PC-9 (cell line): ENCODE results near the gene PLA2G1B. TPM values are rescaled to one million over a fixed set of nuclear protein-coding genes. Genes with fewer than 3 reads are reported as not detected.
A peak's percentile ranks its signal among the peaks of the same experiment; 100 is the strongest.

Experiments
- BruUV-seq: library from RNA; stranded (reverse); fragments of 400-500 nt; replicated peaks from 2 replicates; lab custom pipeline; 2021; lab: Mats Ljungman, UMichigan
- CTCF ChIA-PET: fragments of 300-600 bp; sonication (Branson Sonifier 250); formaldehyde crosslinking; loops from one replicate; lab custom pipeline; 2022; ENCODE audit warnings: antibody characterized with exemption; lab: Charles Lee
- POLR2A ChIA-PET: fragments of 300-600 bp; sonication (Branson Sonifier 250); formaldehyde crosslinking; loops from one replicate; lab custom pipeline; 2022; ENCODE audit warnings: antibody characterized with exemption; ENCODE audit not compliant: unreplicated experiment; lab: Charles Lee
- DNase-seq, 2 experiments: peaks; one replicate each; pipeline versions ENCODE4 v3.0.0 to v3.0.0-alpha.2; 2015 to 2022; ENCODE audit warnings: mixed read lengths in 1 of 2
- H2AFZ ChIP-seq: fragments of 200-600 bp; sonication (generic); 2 replicates; pipeline ENCODE4 v1.8.1; 2017; ENCODE audit warnings: antibody characterized with exemption
- H3F3A ChIP-seq: fragments of 200-600 bp; sonication (generic); 2 replicates; pipeline ENCODE4 v1.8.1; 2017; ENCODE audit warnings: antibody characterized with exemption, mild to moderate bottlenecking, low read depth; ENCODE audit not compliant: insufficient read depth
- H3K27ac ChIP-seq: fragments of 200-600 bp; sonication (generic); 2 replicates; pipeline ENCODE4 v1.6.1; 2016; ENCODE audit warnings: mixed run types
- H3K27me3 ChIP-seq: fragments of 200-600 bp; sonication (generic); 2 replicates; pipeline ENCODE4 v1.6.1; 2016; ENCODE audit warnings: low read depth, mixed run types; ENCODE audit not compliant: insufficient read depth
- H3K36me3 ChIP-seq: fragments of 200-600 bp; sonication (generic); 2 replicates; pipeline ENCODE4 v1.6.1; 2016; ENCODE audit warnings: low read depth, mixed run types
- H3K4me1 ChIP-seq: fragments of 200-600 bp; sonication (generic); replicated peaks from 2 replicates; pipeline ENCODE4 v1.6.1; 2016; ENCODE audit warnings: mixed run types; ENCODE audit not compliant: insufficient read depth
- H3K4me2 ChIP-seq: fragments of 200-600 bp; sonication (generic); 2 replicates; pipeline ENCODE4 v1.6.1; 2017; ENCODE audit warnings: mixed run types
- H3K4me3 ChIP-seq: fragments of 200-600 bp; sonication (generic); 2 replicates; pipeline ENCODE4 v1.6.1; 2016; ENCODE audit warnings: mixed run types
- H3K79me2 ChIP-seq: fragments of 200-600 bp; sonication (generic); 2 replicates; pipeline ENCODE4 v1.6.1; 2017; ENCODE audit warnings: low read depth, mixed run types
- H3K9me2 ChIP-seq: fragments of 200-600 bp; sonication (generic); 2 replicates; pipeline ENCODE4 v1.8.1; 2017; ENCODE audit warnings: mild to moderate bottlenecking; ENCODE audit not compliant: insufficient read depth
- H3K9me3 ChIP-seq: fragments of 200-600 bp; sonication (generic); 2 replicates; pipeline ENCODE4 v1.8.1; 2016; ENCODE audit warnings: low read depth; ENCODE audit not compliant: insufficient read depth
- H4K20me1 ChIP-seq: fragments of 200-600 bp; sonication (generic); 2 replicates; pipeline ENCODE4 v1.8.1; 2017; ENCODE audit not compliant: insufficient read depth
- CTCF ChIP-seq: fragments of 200-600 bp; sonication (generic); conservative IDR thresholded peaks from 2 replicates; pipeline ENCODE4 v1.6.1; 2017; ENCODE audit warnings: mixed run types, antibody characterized with exemption, mild to moderate bottlenecking, moderate library complexity
- EZH2 ChIP-seq: fragments of 200-600 bp; sonication (generic); IDR thresholded peaks from 2 replicates; pipeline ENCODE4 v1.8.0; 2017; ENCODE audit warnings: antibody characterized with exemption, low read depth
- intact Hi-C: fragments of 100-400 bp; cut with micrococcal nuclease; formaldehyde crosslinking; loops from one replicate; pipeline ENCODE4 v1.10.0; 2022; ENCODE audit not compliant: unreplicated experiment
- total RNA-seq: library from RNA; stranded (reverse); gene quantifications from 2 replicates; pipeline ENCODE4 v1.2.3, GENCODE V29; 2021

Gene PLA2G1B
- total RNA-seq, 1 experiment from 2014 or later = not detected

GRCh38 chr12:120292661-120293531 is 34.7 kb downstream of the PLA2G1B start, which contains the start of gene RNU4-1:
TSS of gene RNU4-1 (minus strand) at chr12:120293237.
- BruUV-seq = no TSS peak
- Histone ChIP-seq H4K20me1 (no peaks in the 10 kb centered on the region), H3K9me2 (no peaks in the 10 kb centered on the region), H3K36me3 (no peaks in the 10 kb centered on the region), H3K9me3 (no peaks in the 10 kb centered on the region), H2AFZ (peak within 1 kb of the TSS; percentile 77), H3K4me1 (peaks cover 19% of the 10 kb centered on the region), H3K27me3 (no peaks in the 10 kb centered on the region), H3F3A (peaks cover 36% of the 10 kb centered on the region), H3K4me2 (peak within 1 kb of the TSS; percentile 82), H3K27ac (peak within 1 kb of the TSS; percentile 99), H3K79me2 (no peaks in the 10 kb centered on the region), H3K4me3 (peak within 1 kb of the TSS; percentile 64)
- DNase-seq = peak; percentile 81 to 97
- no peak for TF ChIP-seq CTCF
- TF ChIP-seq EZH2 = no peak
- ChIA-PET POLR2A (interaction anchor here (0.5 to 2.5 kb wide), 17 partner anchors 9 to 1985 kb away, joined by 3 to 222 read pairs (median 4); partner anchors contain the start of genes RPLP0 and SIRT4), CTCF (interaction anchor here (0.7 to 1.8 kb wide), 4 partner anchors 9 to 65 kb away, joined by 3 to 11 read pairs (median 8); partner anchors contain the start of gene SIRT4)
- intact Hi-C loops = loop anchor here (2.0 to 5.0 kb wide), 2 partner anchors 24 to 176 kb away; partner anchors contain the start of gene RAB35

GRCh38 chr12:120292411-120292660 is 35.2 kb downstream of the PLA2G1B start:
- no peak for TF ChIP-seq CTCF
- TF ChIP-seq EZH2 = no peak
- Histone ChIP-seq H3K4me1 (peaks cover 22% of the 10 kb centered on the region), H3K4me2 (peak overlapping the region; percentile 82), H4K20me1 (no peaks in the 10 kb centered on the region), H2AFZ (peak overlapping the region; percentile 53), H3K36me3 (no peaks in the 10 kb centered on the region), H3K79me2 (no peaks in the 10 kb centered on the region), H3K4me3 (peak overlapping the region; percentile 64), H3F3A (peaks cover 36% of the 10 kb centered on the region), H3K27me3 (no peaks in the 10 kb centered on the region), H3K9me3 (no peaks in the 10 kb centered on the region), H3K9me2 (no peaks in the 10 kb centered on the region), H3K27ac (peak overlapping the region; percentile 99)
- CTCF ChIA-PET = interaction anchor here (1.8 kb wide), 1 partner anchor 62 kb away, joined by 11 read pairs; no protein-coding TSS in a partner anchor
- POLR2A ChIA-PET = interaction anchor here (0.5 to 2.5 kb wide), 8 partner anchors 12 to 1985 kb away, joined by 3 to 222 read pairs (median 4); partner anchors contain the start of gene RPLP0
- TSS peak; percentile 98 for BruUV-seq
- no peak for DNase-seq
- intact Hi-C loops = loop anchor here (2.0 to 5.0 kb wide), 2 partner anchors 24 to 175 kb away; partner anchors contain the start of gene RAB35

DNA sequence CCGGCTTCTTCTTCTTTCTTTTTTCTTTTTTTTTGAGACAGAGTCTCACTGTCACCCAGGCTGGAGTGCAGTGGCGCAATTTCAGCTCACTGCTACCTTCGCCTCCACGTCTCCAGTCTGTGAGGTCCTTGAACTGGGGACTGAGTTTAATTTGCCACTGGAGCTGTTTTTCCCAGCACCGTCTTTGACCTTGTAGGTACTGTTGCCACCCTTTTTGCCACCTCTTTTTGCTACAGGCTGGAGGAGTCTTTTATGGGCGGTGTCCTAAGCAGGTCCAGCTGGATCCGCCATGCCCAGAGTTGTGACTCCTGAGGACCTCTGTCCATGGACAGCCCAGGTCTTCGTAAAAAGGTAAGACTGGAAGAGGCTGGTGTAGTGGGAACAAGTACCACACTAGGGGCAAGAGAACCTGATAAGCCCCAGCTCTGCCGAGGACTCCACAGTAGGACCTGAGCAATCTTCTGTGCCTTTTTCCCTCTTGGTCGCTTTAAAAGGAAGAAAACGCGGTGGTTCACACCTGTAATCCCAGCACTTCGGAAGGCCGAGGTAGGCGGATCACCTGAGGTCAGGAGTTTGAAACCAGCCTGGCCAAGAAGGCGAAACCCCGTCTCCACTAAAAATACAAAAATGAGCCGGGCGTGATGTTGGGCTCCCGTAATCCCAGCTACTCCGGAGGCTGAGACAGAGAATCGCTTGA is 36.8 kb downstream of the PLA2G1B start:
- intact Hi-C loops = loop anchor here (1.0 to 5.0 kb wide), 4 partner anchors 26 to 173 kb away; partner anchors contain the start of genes PXN, RAB35 and RPLP0
- Histone ChIP-seq H3K9me2 (no peaks in the 10 kb centered on the region), H3K9me3 (no peaks in the 10 kb centered on the region), H3K4me3 (peak overlapping the region; percentile 60), H3K4me2 (peak overlapping the region; percentile 95), H3K27ac (peak overlapping the region; percentile 99), H2AFZ (peak overlapping the region; percentile 81), H3K79me2 (no peaks in the 10 kb centered on the region), H3K36me3 (no peaks in the 10 kb centered on the region), H3K27me3 (no peaks in the 10 kb centered on the region), H3K4me1 (peaks cover 32% of the 10 kb centered on the region), H3F3A (peaks cover 49% of the 10 kb centered on the region), H4K20me1 (no peaks in the 10 kb centered on the region)
- ChIA-PET POLR2A (interaction anchor here (0.5 to 2.5 kb wide), 32 partner anchors 11 to 1198 kb away, joined by 3 to 222 read pairs (median 6); partner anchors contain the start of genes POP5, PXN, RAB35 and RPLP0), CTCF (interaction anchor here (0.6 to 1.8 kb wide), 7 partner anchors 12 to 316 kb away, joined by 3 to 20 read pairs (median 5); partner anchors contain the start of genes PXN, RPLP0 and SIRT4)
- no peak for TF ChIP-seq EZH2
- TF ChIP-seq CTCF = no peak
- BruUV-seq = no TSS peak
- peak; percentile 59 to 68 for DNase-seq
